Lung (tissue), 12 donors: ENCODE measurements around the gene FSTL5. TPM values are rescaled to one million over a fixed set of nuclear protein-coding genes. Genes with fewer than 3 reads are reported as not detected.

Experiments
- ATAC-seq: fragments of 200-7000 bp; cut with Tn5 transposase; one replicate; pipeline ENCODE4 v1.9.1; 2020; ENCODE audit warnings: moderate number of reproducible peaks; ENCODE audit not compliant: insufficient read depth, low FRiP score
- DNase-seq, 3 donors: peaks; one replicate each; pipeline ENCODE4 v3.0.0-alpha.2; 2013 to 2017
- H3K27ac ChIP-seq, 2 donors: one replicate each; pipeline ENCODE4 v1.5.1; 2013; ENCODE audit warnings: mild to moderate bottlenecking in 2 of 2, moderate library complexity in 2 of 2, control low read depth in 1 of 2, inconsistent platforms in 1 of 2, low read depth in 1 of 2, low read length in 1 of 2
- H3K27me3 ChIP-seq, 3 donors: one replicate each; pipeline ENCODE4 v1.5.1; 2013; ENCODE audit warnings: low read length in 2 of 3; ENCODE audit not compliant: control insufficient read depth in 3 of 3, insufficient read depth in 3 of 3
- H3K36me3 ChIP-seq, 4 donors: one replicate each; pipeline ENCODE4 v1.5.1; 2013; ENCODE audit warnings: low read length in 4 of 4, mild to moderate bottlenecking in 1 of 4, moderate library complexity in 1 of 4; ENCODE audit not compliant: control insufficient read depth in 4 of 4, insufficient read depth in 4 of 4
- H3K4me1 ChIP-seq, 5 donors: one replicate each; pipeline ENCODE4 v1.5.1; 2013; ENCODE audit warnings: low read length in 5 of 5, mild to moderate bottlenecking in 2 of 5, moderate library complexity in 1 of 5; ENCODE audit not compliant: control insufficient read depth in 5 of 5, insufficient read depth in 5 of 5
- H3K4me3 ChIP-seq: one replicate; pipeline ENCODE4 v1.5.1; 2013; ENCODE audit warnings: mild to moderate bottlenecking, control low read depth, moderate library complexity
- H3K9ac ChIP-seq, 2 donors: one replicate each; pipeline ENCODE4 v1.5.1; 2013; ENCODE audit warnings: low read length in 2 of 2, control low read depth in 1 of 2; ENCODE audit not compliant: insufficient read depth in 1 of 2
- H3K9me3 ChIP-seq, 4 donors: one replicate each; pipeline ENCODE4 v1.5.1; 2013; ENCODE audit warnings: low read length in 3 of 4, mild to moderate bottlenecking in 1 of 4, moderate library complexity in 1 of 4; ENCODE audit not compliant: control insufficient read depth in 4 of 4, insufficient read depth in 3 of 4
- WGBS, 2 donors: extraction: QIAGEN DNeasy Blood & Tissue Kit; methylation state at CpG; one replicate each; pipeline ENCODE4 v1.1.7; 2013; 5-methylcytosine and 5-hydroxymethylcytosine counted together
- polyA plus RNA-seq, 2 donors: library from polyadenylated mRNA; stranded (reverse); fragments of 200-250 nt; gene quantifications; one replicate each; pipeline ENCODE4 v1.2.1, GENCODE V29; 2013
- total RNA-seq, 2 donors: library from RNA; depleted of rRNA in 1 of 2; stranded (reverse); fragments of >200 nt in 1 of 2; gene quantifications; one replicate each; pipeline ENCODE4 v1.2.1, GENCODE V29; 2014 to 2021
- TF ChIP-seq, protein P1 (sequence below): IDR thresholded peaks from 2 replicates; pipeline ENCODE4 v1.5.1; 2012; ENCODE audit warnings: mild to moderate bottlenecking; ENCODE audit errors: control extremely low read depth, extremely low read depth
- donor health status: control.
- donor health status: control.
- donor health status: Bipolar disorder and iron deficiency.
- donor health status: healthy.
- donor health status: DM: yes; HTN: yes; CAD: no.

FSTL5 gene
- total and polyA plus RNA-seq, 4 donors, result 0.23 TPM; not detected in 3

DNA sequence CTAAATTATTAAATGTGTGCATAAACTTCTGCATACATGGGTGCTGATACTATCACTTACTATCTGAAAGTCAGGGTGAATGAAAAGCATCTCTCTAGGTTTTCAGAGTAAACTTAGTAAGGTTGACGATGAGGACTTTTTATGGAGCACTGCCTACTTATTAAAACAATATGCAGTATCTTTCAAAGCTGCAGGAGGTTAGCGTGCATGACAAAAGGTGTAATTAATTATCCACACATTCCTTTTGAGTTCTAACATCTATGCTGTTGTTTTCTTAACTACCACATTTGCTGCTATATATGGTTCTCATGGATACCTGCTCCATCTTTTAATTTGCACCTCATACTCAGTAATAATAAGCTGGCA is 256.2 kb downstream of the FSTL5 start:
- H3K9ac ChIP-seq, result no peak overlapping the region
- H3K4me3 ChIP-seq, result no peak overlapping the region
- ATAC-seq (no peak), DNase-seq (no peak)
- no peaks in the 10 kb centered on the region for H3K4me1 ChIP-seq
- H3K9me3 ChIP-seq, result no peaks in the 10 kb centered on the region
- H3K27ac ChIP-seq, result no peak overlapping the region
- no peaks in the 10 kb centered on the region for H3K27me3 ChIP-seq
- 75 to 86% methylated on average over 2 of the region's 2 CpGs for WGBS, 2 donors
- TF ChIP-seq, protein P1, sequence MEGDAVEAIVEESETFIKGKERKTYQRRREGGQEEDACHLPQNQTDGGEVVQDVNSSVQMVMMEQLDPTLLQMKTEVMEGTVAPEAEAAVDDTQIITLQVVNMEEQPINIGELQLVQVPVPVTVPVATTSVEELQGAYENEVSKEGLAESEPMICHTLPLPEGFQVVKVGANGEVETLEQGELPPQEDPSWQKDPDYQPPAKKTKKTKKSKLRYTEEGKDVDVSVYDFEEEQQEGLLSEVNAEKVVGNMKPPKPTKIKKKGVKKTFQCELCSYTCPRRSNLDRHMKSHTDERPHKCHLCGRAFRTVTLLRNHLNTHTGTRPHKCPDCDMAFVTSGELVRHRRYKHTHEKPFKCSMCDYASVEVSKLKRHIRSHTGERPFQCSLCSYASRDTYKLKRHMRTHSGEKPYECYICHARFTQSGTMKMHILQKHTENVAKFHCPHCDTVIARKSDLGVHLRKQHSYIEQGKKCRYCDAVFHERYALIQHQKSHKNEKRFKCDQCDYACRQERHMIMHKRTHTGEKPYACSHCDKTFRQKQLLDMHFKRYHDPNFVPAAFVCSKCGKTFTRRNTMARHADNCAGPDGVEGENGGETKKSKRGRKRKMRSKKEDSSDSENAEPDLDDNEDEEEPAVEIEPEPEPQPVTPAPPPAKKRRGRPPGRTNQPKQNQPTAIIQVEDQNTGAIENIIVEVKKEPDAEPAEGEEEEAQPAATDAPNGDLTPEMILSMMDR, result no peak
- H3K36me3 ChIP-seq, result no peaks in the 10 kb centered on the region

DNA sequence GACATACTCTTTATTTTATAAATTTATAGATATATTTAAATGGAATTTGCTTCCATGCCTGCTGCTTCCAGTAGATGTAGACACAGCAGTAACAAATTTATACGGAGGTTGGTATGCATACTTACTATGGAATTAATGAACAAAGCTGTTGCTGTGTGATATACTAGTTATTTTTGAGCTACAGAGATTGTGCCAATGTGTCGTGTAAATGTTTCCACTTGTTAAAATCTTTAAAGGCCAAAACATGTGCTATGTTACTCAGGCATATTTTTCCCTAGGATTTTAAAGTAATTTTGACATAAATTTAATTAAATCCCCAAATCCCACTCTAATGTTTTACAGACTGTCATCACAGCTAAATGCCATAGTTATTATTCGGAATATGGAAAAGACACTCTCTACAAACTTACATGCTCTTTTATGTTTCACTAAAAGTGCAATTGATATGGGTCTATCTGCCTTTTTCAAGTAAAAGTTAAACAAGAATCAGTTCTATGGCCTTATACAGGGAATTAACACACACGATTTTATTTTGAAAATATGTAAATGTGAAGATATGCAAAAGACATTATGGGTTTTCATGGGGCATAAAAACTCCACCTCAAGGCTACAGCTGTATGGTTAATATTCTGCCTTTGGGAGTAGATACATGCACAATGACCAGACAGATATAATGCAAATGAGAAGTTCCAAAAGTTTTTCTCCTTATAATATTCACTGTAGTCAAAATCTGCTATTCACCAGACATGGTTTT is 256.8 kb downstream of the FSTL5 start:
- Histone ChIP-seq H3K27me3 (no peaks in the 10 kb centered on the region), H3K4me1 (no peaks in the 10 kb centered on the region), H3K9ac (no peak overlapping the region), H3K27ac (no peak overlapping the region), H3K4me3 (no peak overlapping the region), H3K36me3 (no peaks in the 10 kb centered on the region), H3K9me3 (no peaks in the 10 kb centered on the region)
- DNase-seq, result no peak
- TF ChIP-seq, protein P1, result no peak
- WGBS, 2 donors, result 79 to 82% methylated on average over 4 of the region's 4 CpGs
- ATAC-seq, result no peak

DNA sequence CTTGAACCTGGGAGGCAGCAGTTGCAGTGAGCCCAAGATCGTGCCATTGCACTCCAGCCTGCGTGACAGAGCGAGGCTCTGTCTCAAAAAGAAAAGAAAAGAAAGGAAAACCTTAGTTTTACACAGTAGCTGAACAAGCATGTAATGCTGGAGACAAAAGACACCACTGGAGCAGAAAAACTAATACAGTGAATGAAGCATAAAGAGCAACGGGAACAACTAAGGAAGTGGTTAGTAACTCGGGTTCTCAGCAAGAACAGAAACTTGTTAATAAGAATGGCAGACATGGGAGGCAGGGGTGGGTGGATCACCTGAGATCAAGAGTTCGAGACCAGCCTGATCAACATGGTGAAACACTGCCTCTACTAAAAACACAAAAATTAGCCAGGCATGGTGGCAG is 263.7 kb downstream of the FSTL5 start:
- DNase-seq (no peak), ATAC-seq (no peak)
- no peak overlapping the region for H3K27ac ChIP-seq
- no peaks in the 10 kb centered on the region for H3K9me3 ChIP-seq
- H3K4me1 ChIP-seq, result no peaks in the 10 kb centered on the region
- H3K4me3 ChIP-seq, result no peak overlapping the region
- WGBS, 2 donors, result 75 to 88% methylated on average over 6 of the region's 6 CpGs
- TF ChIP-seq, protein P1, result no peak
- no peaks in the 10 kb centered on the region for H3K27me3 ChIP-seq
- H3K9ac ChIP-seq, result no peak overlapping the region
- H3K36me3 ChIP-seq, result no peaks in the 10 kb centered on the region
